ENCODE measurements around the gene LSM12.

- no peak for TF ChIP-seq POLR2A (IDR thresholded peaks at IDR 0.05; ENCODE audit: extremely low read depth, insufficient read length)
- TF ChIP-seq CTCF (IDR thresholded peaks at IDR 0.05; ENCODE audit: low read depth, low read length): no peak
Observed at GRCh38 chr17:44109312-44109630, 42.8 kb upstream of the LSM12 start.
